Activated T-cell treated with anti-CD3 and anti-CD28 coated beads, Interleukin-2, amount 50 U/mL, for 1 hour (primary cell): Measurements from ENCODE around the gene PLA2G4E.

ENCODE experiments used
- DNase-seq: peaks from one replicate; pipeline ENCODE4 v3.0.0-alpha.2; 2020

Gene PLA2G4E

GRCh38 chr15:41990243-41990605, 30.6 kb downstream of the PLA2G4E start:
- no peak for DNase-seq

DNA sequence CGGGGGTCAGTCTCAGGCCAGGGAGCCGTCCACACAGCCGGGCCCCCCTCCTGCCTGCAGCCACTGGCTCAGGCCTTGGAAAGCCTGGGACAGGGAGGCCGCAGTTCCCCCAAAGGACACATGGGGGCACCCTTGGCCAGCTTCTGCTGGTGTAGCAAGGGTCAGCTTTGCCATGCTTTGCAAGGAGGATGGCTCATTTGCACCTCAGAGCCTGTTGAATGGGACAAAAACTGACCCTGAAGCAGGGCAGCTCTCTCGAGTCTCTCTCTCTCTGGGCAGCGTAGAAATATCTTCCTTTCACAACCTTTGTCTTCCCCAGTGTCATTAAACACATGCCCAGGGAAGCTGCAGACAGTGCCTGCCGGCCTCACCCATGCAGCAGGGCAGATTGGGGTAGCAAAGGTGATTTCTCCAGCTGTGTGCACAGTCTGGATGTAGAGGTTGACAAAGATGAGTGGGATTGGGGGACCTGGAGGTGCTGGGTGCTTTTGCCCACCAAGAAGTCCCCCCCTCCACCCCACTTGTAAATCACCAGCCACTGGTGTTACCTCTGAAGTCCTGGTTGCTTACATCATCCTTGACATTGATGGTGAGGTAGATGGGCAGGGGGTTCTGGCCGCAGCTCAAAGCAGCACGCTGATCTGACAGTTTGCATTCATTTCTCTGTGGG, 31.1 kb downstream of the PLA2G4E start:
- peak; percentile 88 for DNase-seq

- DNase-seq, result no peak
Measured at GRCh38 chr15:41988896-41989572, 31.8 kb downstream of the PLA2G4E start.

DNA sequence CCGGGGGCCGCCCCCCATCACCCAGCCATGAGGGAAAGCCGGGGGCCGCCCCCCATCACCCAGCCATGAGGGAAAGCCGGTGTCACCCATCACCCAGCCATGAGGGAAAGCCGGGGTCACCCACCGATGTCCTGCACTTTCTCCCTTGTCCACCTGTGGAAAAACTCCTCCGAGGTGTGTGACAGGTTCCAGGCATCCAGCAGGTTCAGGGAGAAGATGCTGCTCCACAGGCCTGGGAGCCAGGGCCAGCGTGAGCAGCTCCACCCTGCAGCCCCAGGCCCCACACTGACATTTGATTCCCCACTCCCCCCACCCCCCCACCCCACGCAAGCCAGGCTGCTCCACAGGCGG, 32.9 kb downstream of the PLA2G4E start:
- DNase-seq, result no peak

GRCh38 chr15:41987246-41987924, 33.5 kb downstream of the PLA2G4E start:
- no peak for DNase-seq

- no peak for DNase-seq
Measured at GRCh38 chr15:41985236-41986160, 35.3 kb downstream of the PLA2G4E start.

DNA sequence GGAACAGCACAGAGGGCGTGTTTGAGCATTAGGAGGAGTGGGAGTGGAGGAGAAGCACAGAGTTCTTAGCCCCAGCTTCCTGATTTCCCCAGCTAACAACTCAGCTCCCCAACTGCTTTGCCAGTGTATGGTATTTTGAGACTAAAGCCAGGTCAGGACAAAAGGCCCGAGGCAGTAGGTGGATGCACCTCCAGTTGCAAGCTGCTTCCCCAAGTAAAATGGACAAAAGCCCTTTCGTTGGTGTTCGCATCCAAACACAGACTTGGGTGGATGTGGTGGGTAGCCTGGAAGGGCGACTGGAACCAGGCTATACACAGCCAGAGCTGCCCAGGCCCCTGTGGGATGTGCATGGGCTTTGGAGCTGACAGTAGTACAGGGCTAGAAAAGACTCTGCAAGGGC, 36.2 kb downstream of the PLA2G4E start:
- DNase-seq, result no peak

DNA sequence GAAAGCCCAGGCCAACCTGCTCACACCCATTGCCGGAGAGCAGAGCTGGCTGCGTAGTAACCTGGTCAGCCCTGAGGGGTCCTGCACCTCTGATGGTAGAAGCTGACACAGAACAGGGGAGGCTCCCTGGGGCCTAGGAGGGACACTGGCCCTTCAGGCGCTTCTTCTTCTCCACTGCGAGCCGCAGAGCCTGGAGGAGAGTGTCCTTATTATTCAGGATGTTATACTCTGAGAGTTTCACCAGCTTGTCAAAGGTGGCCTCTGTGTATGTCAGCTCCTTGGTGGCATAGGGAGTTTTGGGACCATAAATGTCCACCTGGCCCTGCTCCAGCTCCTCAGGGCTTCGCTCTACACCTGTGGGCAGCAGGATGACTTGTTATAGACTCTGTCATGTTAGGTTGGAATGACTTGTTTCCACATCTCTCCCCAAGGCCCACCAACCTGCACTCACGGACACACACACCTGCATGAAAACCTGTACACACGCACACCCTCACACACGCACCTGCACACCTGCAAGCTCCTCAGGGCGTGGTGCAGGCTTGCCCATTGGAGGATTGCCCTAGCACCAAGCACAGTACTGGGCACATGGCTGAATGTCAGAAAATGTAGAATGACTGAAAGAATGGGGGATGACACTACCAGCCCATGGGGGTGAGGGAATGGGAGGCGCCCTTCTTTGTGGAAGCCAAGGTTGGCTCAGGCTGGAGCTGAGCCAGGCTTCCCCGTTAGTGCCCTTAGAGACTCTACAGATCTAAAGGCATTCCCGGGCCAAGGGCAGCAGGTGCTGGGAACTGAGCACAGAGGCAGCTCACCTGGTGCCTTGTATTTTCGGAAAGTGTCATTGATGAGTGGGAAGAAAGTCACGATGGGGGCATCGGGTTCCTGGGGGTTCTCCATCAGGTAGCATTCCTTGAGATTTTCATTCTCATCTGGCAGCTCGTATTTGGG, 36.9 kb downstream of the PLA2G4E start:
- DNase-seq, result no peak

DNA sequence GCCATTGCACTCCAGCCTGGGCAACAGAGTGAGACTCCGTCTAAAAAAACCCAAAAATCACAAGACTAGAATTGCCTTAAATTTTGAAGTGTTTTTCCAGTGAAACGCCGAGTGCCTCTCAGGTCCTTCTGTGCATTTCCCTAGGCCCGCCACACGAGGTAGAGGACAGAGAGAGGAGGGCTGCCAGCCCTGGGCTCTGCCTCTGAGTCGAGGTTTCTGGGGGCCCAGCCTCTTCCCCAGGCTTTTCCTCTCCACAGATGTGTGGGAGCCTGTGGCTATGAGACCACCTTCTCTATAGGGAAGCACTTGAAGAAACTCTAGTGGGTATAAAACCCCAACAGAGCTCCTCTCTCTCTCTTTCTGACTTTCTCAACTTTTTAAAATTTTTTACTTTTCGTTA, 37.6 kb downstream of the PLA2G4E start:
- no peak for DNase-seq

GRCh38 chr15:41982133-41982930, 38.5 kb downstream of the PLA2G4E start:
- no peak for DNase-seq

DNA sequence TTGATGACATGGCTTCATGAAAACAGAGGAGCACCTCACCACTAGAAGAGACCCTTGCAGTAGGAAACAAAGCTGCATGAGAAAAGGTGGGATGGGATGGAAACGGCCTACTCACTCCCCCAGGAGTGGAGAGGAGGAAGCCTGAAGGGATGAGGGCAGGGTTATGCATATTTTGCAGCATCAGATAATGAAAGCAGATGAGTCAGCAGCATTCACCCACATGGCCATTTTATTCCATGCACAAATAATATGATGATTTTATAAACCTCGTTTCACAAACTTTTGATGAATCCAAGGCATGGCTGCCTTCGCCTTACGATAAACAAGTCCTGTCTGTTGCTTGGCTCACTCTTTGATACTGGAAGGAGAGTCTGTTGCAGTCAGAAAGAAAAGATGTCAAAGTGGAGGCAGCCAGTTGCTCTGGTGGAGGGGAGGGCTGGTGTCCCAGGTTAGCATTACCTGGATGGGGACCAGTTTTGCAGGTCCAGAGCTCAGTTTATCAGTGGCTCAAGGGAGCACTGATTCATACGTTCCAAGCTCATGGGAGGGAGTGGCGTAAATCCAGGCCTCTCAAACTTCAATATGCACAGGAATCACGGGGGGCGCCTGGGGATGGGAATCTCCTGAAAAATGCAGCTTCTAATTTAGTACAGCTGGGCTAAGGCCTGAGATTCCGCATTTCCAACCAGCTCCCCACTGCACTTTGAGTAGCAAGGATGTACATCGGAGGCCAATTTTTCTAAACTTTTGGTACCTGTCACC, 39.3 kb downstream of the PLA2G4E start:
- no peak for DNase-seq

DNA sequence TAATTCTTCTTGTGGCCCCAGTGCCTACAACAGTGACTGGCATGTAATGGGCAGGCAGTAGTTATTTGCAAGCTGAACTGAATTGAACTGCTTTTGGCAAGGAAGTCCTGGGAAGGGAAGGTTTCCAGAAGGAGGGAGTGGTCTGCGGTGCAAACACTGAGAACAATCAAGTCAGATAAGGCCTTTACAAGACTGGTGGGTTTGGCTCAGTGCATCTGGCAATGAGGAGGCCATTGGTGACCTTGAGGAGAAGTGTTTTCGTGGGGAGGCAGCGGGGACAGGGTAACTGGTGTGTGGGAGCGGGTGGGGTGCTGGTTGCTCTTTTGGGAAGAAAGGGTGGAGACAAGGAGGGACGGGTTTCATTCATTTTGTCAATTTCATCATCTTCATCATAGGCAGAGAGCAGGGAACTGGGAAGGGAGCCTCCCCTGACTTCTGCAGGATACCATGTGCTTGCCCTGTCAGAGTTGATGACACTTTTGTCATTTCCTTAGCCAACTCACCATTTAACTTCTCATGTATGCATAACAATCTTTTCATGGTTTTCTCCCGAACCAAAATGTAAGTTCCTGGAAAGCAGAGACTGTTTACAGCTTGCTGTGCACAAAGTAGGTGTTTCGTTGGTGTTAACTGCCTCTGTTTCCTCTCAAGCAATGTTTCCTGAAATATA, 40.1 kb downstream of the PLA2G4E start:
- DNase-seq, result no peak

GRCh38 chr15:41979493-41980266, 41.2 kb downstream of the PLA2G4E start:
- DNase-seq, result no peak

DNA sequence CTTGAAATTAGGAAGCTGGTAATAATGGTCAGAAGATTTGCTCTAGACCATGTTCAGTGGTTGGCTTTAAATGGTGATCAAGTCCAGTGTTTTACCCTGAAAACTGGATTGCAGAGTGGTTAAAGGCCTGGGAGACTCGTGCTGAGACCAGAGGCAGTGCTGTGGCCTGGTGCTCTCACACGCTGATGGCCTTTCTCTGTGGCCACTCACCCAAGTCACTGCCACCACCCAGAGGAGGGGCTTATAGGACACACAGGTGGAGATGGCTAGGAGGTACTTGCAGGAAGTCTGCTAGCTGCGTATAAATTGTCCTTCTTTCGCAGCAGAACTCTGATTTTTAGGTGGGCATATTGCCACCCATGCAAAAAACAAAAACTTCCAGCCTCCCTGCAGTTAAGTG, 42.3 kb downstream of the PLA2G4E start:
- no peak for DNase-seq

DNA sequence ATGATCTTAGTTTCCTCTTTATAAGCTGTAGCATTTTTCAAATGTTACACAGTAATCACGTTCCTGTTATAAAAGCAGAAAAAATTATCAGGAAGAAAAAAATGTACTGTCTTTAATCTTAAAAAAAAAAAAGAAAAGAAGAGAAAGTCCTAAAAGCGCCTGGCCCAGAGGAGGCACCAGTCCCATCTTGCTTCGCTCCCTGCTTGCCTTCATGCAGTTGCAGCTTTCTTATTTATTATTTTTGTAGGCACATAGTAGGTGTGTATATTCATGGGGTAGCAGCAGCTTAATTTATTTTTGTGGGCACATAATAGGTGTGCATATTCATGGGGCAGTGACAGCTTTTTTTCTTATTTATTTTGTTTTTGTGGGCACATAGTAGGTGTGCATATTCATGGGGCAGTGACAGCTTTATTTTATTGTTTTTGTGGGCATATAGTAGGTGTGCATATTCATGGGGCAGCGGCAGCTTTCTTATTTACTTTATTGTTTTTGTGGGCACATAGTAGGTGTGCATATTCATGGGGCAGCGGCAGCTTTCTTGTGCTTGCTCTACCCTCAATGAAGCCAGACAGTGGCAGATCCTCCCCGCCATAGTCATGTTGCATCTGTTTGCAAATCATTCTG, 43.0 kb downstream of the PLA2G4E start:
- no peak for DNase-seq

- no peak for DNase-seq
Measured at GRCh38 chr15:41975669-41976068, 45.2 kb downstream of the PLA2G4E start.

DNA sequence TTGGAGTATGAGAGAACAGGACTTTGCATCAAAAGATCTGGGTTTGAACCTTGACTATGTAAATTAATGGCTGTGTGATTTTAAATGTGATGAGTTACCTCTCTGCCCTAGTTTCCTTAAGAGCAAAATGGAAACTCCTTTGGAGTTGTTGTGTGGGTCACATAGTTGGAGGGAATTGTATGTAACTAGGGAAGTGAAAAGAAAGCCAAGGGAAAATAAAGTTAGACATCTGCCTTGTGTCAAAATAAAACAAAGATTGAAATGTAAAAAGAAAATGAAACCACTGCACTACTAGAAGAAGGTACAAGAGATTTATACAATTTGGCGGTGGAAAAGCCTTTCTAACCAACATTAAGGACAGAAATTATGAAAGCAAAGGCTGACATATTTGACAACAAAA, 46.8 kb downstream of the PLA2G4E start:
- DNase-seq, result no peak
